Prostate gland (tissue), 2 donors: ENCODE measurements around the gene RABGGTB. TPM values are rescaled to one million over a fixed set of nuclear protein-coding genes. Genes with fewer than 3 reads are reported as not detected.
A peak's percentile ranks its signal among the peaks of the same experiment; 100 is the strongest.
"Not testable (repeated sequence)": the region's sequence is repeated elsewhere in the genome, so short reads cannot be mapped to it uniquely, and the experiment has no call there.

Source experiments
- DNase-seq: peaks from one replicate; pipeline ENCODE4 v3.0.0-alpha.2; 2019; ENCODE audit warnings: low spot score
- H3K27ac ChIP-seq, 2 donors: fragments of 200-600 bp; sonication (generic); 2 replicates each; pipeline ENCODE4 v1.5.1; 2017 to 2019
- H3K27me3 ChIP-seq: fragments of 200-600 bp; sonication (generic); replicated peaks from 2 replicates; pipeline ENCODE4 v1.5.1; 2019; ENCODE audit not compliant: insufficient read depth
- H3K36me3 ChIP-seq, 2 donors: fragments of 200-600 bp; sonication (generic); 1 replicate in 1 of 2; 2 replicates in 1 of 2; pipeline versions ENCODE4 v1.5.1 to v1.8.1; 2017 to 2019
- H3K4me1 ChIP-seq: fragments of 200-600 bp; sonication (generic); replicated peaks from 2 replicates; pipeline ENCODE4 v1.5.1; 2019
- H3K4me3 ChIP-seq, 2 donors: fragments of 200-600 bp; sonication (generic); 2 replicates each; pipeline ENCODE4 v1.5.1; 2017 to 2019
- H3K9me3 ChIP-seq: fragments of 200-600 bp; sonication (generic); 2 replicates; pipeline ENCODE4 v1.5.1; 2017
- POLR2A ChIP-seq: fragments of 450-650 bp; IDR thresholded peaks from one replicate; pipeline ENCODE4 v1.6.1; 2016; ENCODE audit warnings: antibody characterized with exemption, mild to moderate bottlenecking
- POLR2AphosphoS5 ChIP-seq: sonication (generic); formaldehyde crosslinking; IDR thresholded peaks from one replicate; pipeline ENCODE4 v1.6.1; 2017; ENCODE audit warnings: antibody characterized with exemption
- WGBS: methylation state at CpG from one replicate; pipeline ENCODE4 v1.1.5; 2018; 5-methylcytosine and 5-hydroxymethylcytosine counted together
- intact Hi-C: fragments of 100-400 bp; cut with DNase I; formaldehyde crosslinking; loops from one replicate; pipeline ENCODE4 v1.14.2; 2022
- total RNA-seq, 2 donors: library from RNA; depleted of rRNA; stranded (reverse); fragments of >200 nt; gene quantifications; one replicate each; pipeline ENCODE4 v1.1.0, GENCODE V29; 2016
- TF ChIP-seq, protein P1 (sequence below), 4 experiments: fragments of 200-600 bp in 2 of 4; fragments of 450-650 bp in 2 of 4; sonication (generic) in 2 of 4; IDR thresholded peaks; 1 replicate in 3 of 4; 2 replicates in 1 of 4; pipeline ENCODE4 v1.5.1; 2016 to 2019; ENCODE audit warnings: antibody characterized with exemption in 4 of 4, mild to moderate bottlenecking in 2 of 4, moderate library complexity in 2 of 4

The RABGGTB gene
- 10 to 100 TPM; 34.4 to 42.8 TPM for total RNA-seq

DNA sequence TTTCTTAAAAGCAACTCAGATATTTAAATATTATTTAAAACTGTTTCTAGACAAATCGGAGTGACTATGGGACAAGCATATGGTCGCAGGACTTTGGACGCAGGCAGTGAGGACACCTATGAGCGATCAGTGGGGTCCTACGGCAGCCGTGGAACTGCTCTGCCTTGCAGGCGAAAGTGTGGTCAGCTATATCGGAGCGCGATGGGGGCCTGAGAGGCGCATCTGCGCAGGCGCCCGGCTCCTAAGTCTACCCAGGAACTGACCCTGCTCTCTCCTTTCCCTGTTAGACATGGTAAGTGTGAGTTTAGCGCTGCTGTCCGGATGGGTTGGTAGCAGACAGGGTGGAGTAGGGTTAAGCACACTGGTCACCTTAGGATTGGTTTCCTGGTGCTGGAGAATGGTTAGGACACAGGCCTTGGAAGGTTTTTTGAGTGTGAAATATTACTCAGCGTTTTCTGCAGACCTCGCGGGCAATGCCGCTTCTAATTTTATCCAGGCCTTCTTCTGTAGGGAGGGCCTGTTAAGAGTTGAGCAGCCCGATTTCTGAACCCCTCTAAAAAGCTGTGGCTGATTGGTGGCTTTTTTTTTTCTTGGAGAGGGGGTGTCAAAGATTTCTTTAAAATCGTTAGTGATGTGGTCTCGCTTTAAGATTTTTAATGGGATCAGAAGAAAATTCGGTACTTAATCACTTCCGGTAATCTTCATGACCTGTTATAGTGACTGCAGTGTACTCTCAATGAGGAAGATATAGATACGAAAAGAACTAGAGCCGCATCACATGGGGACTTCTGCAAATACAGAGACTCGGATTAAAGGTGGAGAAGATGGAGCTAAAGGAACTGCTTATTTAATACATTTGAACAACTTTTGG, at the start of gene RABGGTB:
TSS of gene RABGGTB (plus strand) at position 274 of the 871 bp plus-strand sequence. CDS start at position 290, 16 bp downstream.
- Histone ChIP-seq H3K27me3 (no peaks in the 10 kb centered on the region), H3K4me1 (no peaks in the 10 kb centered on the region), H3K36me3 (peaks cover 0 to 7% of the 10 kb centered on the region in 2 donors), H3K27ac (peak within 1 kb of the TSS; percentile 71 to 72), H3K9me3 (no peaks in the 10 kb centered on the region), H3K4me3 (peak within 1 kb of the TSS; percentile 55 to 68)
- peak; percentile 92 for TF ChIP-seq POLR2AphosphoS5
- peak; percentile 82 for TF ChIP-seq POLR2A
- TF ChIP-seq, protein P1, sequence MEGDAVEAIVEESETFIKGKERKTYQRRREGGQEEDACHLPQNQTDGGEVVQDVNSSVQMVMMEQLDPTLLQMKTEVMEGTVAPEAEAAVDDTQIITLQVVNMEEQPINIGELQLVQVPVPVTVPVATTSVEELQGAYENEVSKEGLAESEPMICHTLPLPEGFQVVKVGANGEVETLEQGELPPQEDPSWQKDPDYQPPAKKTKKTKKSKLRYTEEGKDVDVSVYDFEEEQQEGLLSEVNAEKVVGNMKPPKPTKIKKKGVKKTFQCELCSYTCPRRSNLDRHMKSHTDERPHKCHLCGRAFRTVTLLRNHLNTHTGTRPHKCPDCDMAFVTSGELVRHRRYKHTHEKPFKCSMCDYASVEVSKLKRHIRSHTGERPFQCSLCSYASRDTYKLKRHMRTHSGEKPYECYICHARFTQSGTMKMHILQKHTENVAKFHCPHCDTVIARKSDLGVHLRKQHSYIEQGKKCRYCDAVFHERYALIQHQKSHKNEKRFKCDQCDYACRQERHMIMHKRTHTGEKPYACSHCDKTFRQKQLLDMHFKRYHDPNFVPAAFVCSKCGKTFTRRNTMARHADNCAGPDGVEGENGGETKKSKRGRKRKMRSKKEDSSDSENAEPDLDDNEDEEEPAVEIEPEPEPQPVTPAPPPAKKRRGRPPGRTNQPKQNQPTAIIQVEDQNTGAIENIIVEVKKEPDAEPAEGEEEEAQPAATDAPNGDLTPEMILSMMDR (IDR thresholded peaks at IDR 0.05) = peak in 1 of 4 experiments; percentile 6
- WGBS = under 1% methylated on average over 28 of the region's 28 CpGs
- DNase-seq = peak; percentile 91
- intact Hi-C loops = loop anchor here (5.0 kb wide), 1 partner anchor 64 kb away; the partner anchor contains the start of gene ACADM

DNA sequence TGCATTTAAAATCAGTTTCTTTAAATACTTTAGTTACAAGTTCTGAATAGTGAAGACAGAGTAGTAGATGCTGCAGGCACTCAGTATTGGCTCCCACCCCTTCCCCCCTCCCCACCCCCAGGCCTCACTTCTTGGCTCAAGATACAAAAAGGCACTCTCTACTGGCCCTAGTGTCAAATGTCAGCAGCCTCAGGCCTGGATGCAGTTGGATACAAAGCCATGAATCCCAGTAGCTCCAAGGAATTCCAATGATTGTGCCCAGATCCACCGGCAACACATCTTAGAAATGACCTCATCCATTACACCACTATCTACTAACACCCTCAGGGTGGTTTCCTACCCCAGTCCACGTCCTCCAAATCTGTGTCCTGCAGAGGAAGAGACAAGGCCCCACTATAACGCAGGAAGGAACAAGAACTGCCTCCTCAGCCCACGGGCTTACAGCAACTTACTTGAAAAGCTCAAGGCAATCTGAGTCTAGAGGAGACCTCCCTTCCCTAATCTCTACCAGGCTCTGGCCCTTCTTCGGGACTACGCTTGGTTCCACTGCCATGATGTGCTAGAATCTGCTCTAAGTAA, 43.9 kb upstream of the RABGGTB start:
- H3K9me3 ChIP-seq = no peaks in the 10 kb centered on the region
- intact Hi-C loops = no loop called here
- TF ChIP-seq POLR2AphosphoS5 (no peak), POLR2A (no peak)
- TF ChIP-seq, protein P1 (IDR thresholded peaks at IDR 0.05) = no peak
- H3K4me1 ChIP-seq = no peaks in the 10 kb centered on the region
- DNase-seq = no peak
- WGBS = 94% methylated on average over 6 of the region's 6 CpGs
- no peak overlapping the region for H3K27ac ChIP-seq
- H3K27me3 ChIP-seq = no peaks in the 10 kb centered on the region
- no peak overlapping the region for H3K4me3 ChIP-seq
- peaks cover 0 to 6% of the 10 kb centered on the region in 2 donors for H3K36me3 ChIP-seq

DNA sequence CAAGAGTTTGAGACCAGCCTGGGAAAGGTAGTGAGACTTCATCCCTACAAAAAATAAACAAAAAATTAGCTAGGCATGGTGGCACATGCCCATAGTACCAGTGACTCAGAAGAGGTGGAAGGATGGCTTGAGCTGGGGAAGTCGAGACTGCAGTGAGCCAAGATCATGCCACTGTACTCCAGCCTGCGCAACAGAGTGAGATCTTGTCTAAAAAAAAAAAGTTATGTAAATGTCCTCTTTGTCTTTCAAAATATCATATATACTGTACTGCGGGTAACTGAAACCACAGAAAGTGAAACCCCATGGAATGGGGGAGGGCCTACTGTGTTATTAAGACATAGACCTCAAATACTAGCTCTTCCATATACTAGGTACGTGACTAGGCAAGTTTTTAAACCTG, 40.8 kb upstream of the RABGGTB start:
- intact Hi-C loops = no loop called here
- Histone ChIP-seq H3K27me3 (no peaks in the 10 kb centered on the region), H3K4me3 (no peak overlapping the region), H3K4me1 (no peaks in the 10 kb centered on the region), H3K36me3 (peaks cover 0 to 6% of the 10 kb centered on the region in 2 donors), H3K27ac (no peak overlapping the region), H3K9me3 (no peaks in the 10 kb centered on the region)
- no peak for DNase-seq
- WGBS = 75% methylated on average over 4 of the region's 4 CpGs
- no peak for TF ChIP-seq POLR2AphosphoS5
- no peak for TF ChIP-seq POLR2A
- TF ChIP-seq, protein P1 (IDR thresholded peaks at IDR 0.05) = no peak

DNA sequence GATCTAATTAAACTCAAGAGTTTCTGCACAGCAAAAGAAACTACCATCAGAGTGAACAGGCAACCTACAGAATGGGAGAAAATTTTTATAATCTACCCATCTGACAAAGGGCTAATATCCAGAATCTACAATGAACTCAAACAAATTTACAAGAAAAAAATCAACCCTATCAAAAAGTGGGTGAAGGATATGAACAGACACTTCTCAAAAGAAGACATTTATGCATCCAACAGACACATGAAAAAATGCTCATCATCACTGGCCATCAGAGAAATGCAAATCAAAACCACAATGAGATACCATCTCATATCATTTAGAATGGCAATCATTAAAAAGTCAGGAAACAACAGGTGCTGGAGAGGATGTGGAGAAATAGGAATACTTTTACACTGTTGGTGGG, 28.8 kb upstream of the RABGGTB start:
- intact Hi-C loops, H3K27ac ChIP-seq, H3K4me1 ChIP-seq, DNase-seq, H3K36me3 ChIP-seq, H3K9me3 ChIP-seq, H3K4me3 ChIP-seq, H3K27me3 ChIP-seq: not testable (repeated sequence)

DNA sequence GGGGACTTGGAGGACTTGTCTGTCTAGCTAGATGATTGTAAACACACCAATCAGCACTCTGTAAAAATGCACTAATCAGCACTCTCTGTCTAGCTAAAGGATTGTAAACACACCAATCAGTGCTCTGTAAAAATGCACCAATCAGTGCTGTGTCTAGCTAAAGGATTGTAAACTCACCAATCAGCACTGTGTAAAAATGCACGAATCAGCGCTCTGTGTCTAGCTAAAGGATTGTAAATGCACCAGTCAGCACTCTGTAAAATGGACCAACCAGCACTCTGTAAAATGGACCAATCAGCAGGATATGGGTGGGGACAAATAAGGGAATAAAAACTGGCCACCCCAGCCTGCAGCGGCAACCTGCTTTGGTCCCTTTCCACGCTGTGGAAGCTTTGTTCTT, 27.5 kb upstream of the RABGGTB start:
- DNase-seq, H3K27me3 ChIP-seq, H3K4me3 ChIP-seq, intact Hi-C loops, H3K4me1 ChIP-seq, H3K36me3 ChIP-seq, H3K9me3 ChIP-seq, H3K27ac ChIP-seq: not testable (repeated sequence)
- WGBS = 83% methylated on average over 4 of the region's 4 CpGs
